SK-N-SH (cell line): ENCODE results near the gene SGF29. TPM values are rescaled to one million over a fixed set of nuclear protein-coding genes. Genes with fewer than 3 reads are reported as not detected.
"Not testable (repeated sequence)": the region's sequence is repeated elsewhere in the genome, so short reads cannot be mapped to it uniquely, and the experiment has no call there.

Source experiments
- CTCF ChIA-PET: fragments of 300-600, 350-600 bp; formaldehyde crosslinking; extraction: SDS; loops from one replicate; lab custom pipeline; 2021; lab: Yijun Ruan, JAX
- POLR2A ChIA-PET: fragments of 350-600 bp; sonication (Branson Sonifier 250); formaldehyde crosslinking; extraction: SDS; loops from one replicate; lab custom pipeline; 2020; ENCODE audit warnings: antibody characterized with exemption, inconsistent platforms; lab: Yijun Ruan, JAX
- DNase-seq: peaks from one replicate; pipeline ENCODE4 v3.0.0; 2012
- H2AFZ ChIP-seq: fragments of 200-600 bp; sonication (generic); 2 replicates; pipeline ENCODE4 v1.8.1; 2016; ENCODE audit warnings: antibody characterized with exemption, mild to moderate bottlenecking, low read depth
- H3F3A ChIP-seq: fragments of 200-600 bp; sonication (generic); replicated peaks from 2 replicates; pipeline ENCODE3; 2016; ENCODE audit warnings: antibody characterized with exemption, mild to moderate bottlenecking; ENCODE audit not compliant: insufficient read depth
- H3K27ac ChIP-seq, 2 experiments: fragments of 200-500 bp in 1 of 2; fragments of 200-600 bp in 1 of 2; sonication (Bioruptor generic) in 1 of 2; sonication (generic), shearing (Covaris generic) in 1 of 2; 2 replicates each; pipeline versions ENCODE4 v1.5.1 to v1.6.1; 2014 to 2016; ENCODE audit warnings: low read depth in 2 of 2, inconsistent platforms in 1 of 2, low read length in 1 of 2, mild to moderate bottlenecking in 1 of 2, mixed read lengths in 1 of 2
- H3K27me3 ChIP-seq: fragments of 200-600 bp; sonication (generic), shearing (Covaris generic); 2 replicates; pipeline ENCODE4 v1.6.1; 2016; ENCODE audit warnings: mixed run types; ENCODE audit not compliant: insufficient read depth
- H3K36me3 ChIP-seq, 2 experiments: fragments of 200-500 bp in 1 of 2; fragments of 200-600 bp in 1 of 2; sonication (Bioruptor generic) in 1 of 2; sonication (generic) in 1 of 2; replicated peaks in 1 of 2; 2 replicates each; pipeline versions ENCODE3 to v1.5.1; 2014 to 2016; ENCODE audit warnings: low read length in 1 of 2, mild to moderate bottlenecking in 1 of 2; ENCODE audit not compliant: insufficient read depth in 2 of 2, control insufficient read depth in 1 of 2
- H3K4me1 ChIP-seq, 2 experiments: fragments of 200-500 bp in 1 of 2; fragments of 200-600 bp in 1 of 2; sonication (Bioruptor generic) in 1 of 2; sonication (generic), shearing (Covaris generic) in 1 of 2; 2 replicates each; pipeline versions ENCODE4 v1.5.1 to v1.6.1; 2014 to 2016; ENCODE audit warnings: low read depth in 1 of 2, low read length in 1 of 2, mixed run types in 1 of 2; ENCODE audit not compliant: insufficient read depth in 2 of 2, control insufficient read depth in 1 of 2
- H3K4me2 ChIP-seq: fragments of 200-600 bp; sonication (generic), shearing (Covaris generic); 2 replicates; pipeline ENCODE4 v1.6.1; 2017; ENCODE audit warnings: mixed run types
- H3K4me3 ChIP-seq, 2 experiments: fragments of 200-500 bp in 1 of 2; fragments of 200-600 bp in 1 of 2; sonication (Bioruptor generic) in 1 of 2; sonication (generic), shearing (Covaris generic) in 1 of 2; 2 replicates each; pipeline versions ENCODE4 v1.5.1 to v1.8.1; 2014 to 2016; ENCODE audit warnings: low read depth in 2 of 2, inconsistent platforms in 1 of 2, low read length in 1 of 2, mild to moderate bottlenecking in 1 of 2, mixed read lengths in 1 of 2, moderate library complexity in 1 of 2
- H3K79me2 ChIP-seq: fragments of 200-600 bp; sonication (generic); 2 replicates; pipeline ENCODE4 v1.8.1; 2017; ENCODE audit warnings: mild to moderate bottlenecking; ENCODE audit not compliant: insufficient read depth
- H3K9ac ChIP-seq: fragments of 200-600 bp; sonication (generic); 2 replicates; pipeline ENCODE4 v1.6.1; 2017; ENCODE audit warnings: mixed run types
- H3K9me2 ChIP-seq: fragments of 200-600 bp; sonication (generic); 2 replicates; pipeline ENCODE4 v1.6.1; 2017; ENCODE audit warnings: mixed run types
- H3K9me3 ChIP-seq: fragments of 200-600 bp; sonication (generic); 2 replicates; pipeline ENCODE4 v1.6.1; 2017; ENCODE audit warnings: mixed run types, mild to moderate bottlenecking, moderate library complexity
- H4K20me1 ChIP-seq: fragments of 200-600 bp; sonication (generic); 2 replicates; pipeline ENCODE4 v1.6.1; 2017; ENCODE audit warnings: mild to moderate bottlenecking, mixed run types; ENCODE audit not compliant: insufficient read depth
- CTCF ChIP-seq: fragments of 200-600 bp; sonication (generic); IDR thresholded peaks from 2 replicates; pipeline ENCODE4 v1.6.1; 2017; ENCODE audit warnings: antibody characterized with exemption, mild to moderate bottlenecking, moderate library complexity
- RAD21 ChIP-seq: IDR thresholded peaks from 2 replicates; pipeline ENCODE4 v1.6.1; 2012; ENCODE audit warnings: mild to moderate bottlenecking, low read length
- SMC3 ChIP-seq: IDR thresholded peaks from 2 replicates; pipeline ENCODE4 v1.6.1; 2012; ENCODE audit warnings: low read depth, low read length, improper control_type of control experiment
- WGBS: methylation state at CpG from one replicate; pipeline ENCODE4 v1.1.6; 2017; ENCODE audit warnings: low lambda C conversion rate; 5-methylcytosine and 5-hydroxymethylcytosine counted together
- polyA plus RNA-seq, 3 experiments: library from polyadenylated mRNA; depleted of rRNA; stranded (reverse); fragments of >200 nt; gene quantifications; 2 replicates each; pipeline ENCODE4 v1.2.3, GENCODE V29; 2012

Gene SGF29
- polyA plus RNA-seq, 1 of the 3 experiments (the other 2 are of a cell fraction), result 4.6 TPM

DNA sequence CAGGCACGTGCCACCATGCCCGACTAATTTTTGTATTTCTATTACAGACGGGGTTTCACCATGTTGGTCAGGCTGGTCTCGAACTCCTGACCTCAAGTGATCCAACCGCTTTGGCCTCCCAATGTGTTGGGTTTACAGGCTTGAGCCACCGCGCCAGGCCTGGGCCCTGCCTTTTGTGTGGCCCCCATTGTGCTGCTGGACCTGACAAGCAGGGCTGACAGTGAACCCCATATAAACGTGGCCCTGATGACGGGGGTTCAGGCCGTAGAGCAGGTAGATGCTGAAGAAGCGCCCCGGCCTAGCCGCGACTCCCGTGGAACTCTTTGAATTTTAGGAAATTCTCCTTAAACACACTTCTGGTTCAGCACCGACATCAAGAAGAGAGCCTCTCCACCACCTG is 60.8 kb downstream of the SGF29 start:
- H3K4me2 ChIP-seq, H3K9me2 ChIP-seq, H3K9ac ChIP-seq, DNase-seq, POLR2A ChIA-PET, H3F3A ChIP-seq, H3K79me2 ChIP-seq, CTCF ChIA-PET, H3K4me1 ChIP-seq, H4K20me1 ChIP-seq, H3K4me3 ChIP-seq, H3K27me3 ChIP-seq, H3K27ac ChIP-seq, H3K36me3 ChIP-seq, H2AFZ ChIP-seq, H3K9me3 ChIP-seq: not testable (repeated sequence)
- WGBS, result no CpG with 5 or more reads among the region's 16 CpGs

DNA sequence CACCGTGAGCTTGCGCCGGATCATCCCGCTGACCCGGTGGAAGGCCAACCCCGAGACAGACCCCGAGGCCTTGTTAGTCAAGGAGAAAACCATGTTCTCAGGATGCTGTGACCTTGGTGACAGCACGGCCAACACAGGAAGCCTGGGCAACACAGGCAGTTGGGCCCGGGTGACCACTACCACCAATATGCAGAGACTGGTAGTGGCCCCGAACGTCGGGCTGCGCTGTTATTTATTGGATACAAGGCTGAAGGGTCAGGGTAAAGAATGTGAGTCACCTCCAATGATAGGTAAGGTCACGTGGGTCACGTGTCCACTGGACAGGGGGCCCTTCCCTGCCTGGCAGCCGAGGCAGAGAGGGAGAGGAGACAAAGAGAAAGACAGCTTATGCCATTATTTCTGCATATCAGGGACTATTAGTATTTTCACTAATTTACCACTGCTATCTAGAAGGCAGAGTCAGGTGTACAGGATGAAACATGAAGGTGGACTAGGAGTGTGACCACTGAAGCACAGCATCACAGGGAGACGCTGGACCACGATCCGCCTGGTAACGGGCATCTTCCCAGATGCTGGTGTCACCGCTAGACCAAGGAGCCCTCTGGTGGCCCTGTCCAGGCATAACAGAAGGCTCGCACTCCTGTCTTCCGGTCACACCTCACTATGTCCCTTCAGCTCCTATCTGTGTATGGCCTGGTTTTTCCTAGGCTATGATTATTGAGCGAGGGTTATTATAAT is 61.9 kb downstream of the SGF29 start:
- not testable (repeated sequence) for H2AFZ ChIP-seq, H3K4me1 ChIP-seq, H3K4me2 ChIP-seq, DNase-seq, H3K27me3 ChIP-seq, H4K20me1 ChIP-seq, H3F3A ChIP-seq, H3K4me3 ChIP-seq, H3K9me3 ChIP-seq, H3K27ac ChIP-seq, H3K79me2 ChIP-seq, H3K36me3 ChIP-seq, H3K9ac ChIP-seq, H3K9me2 ChIP-seq
- WGBS, result 42% methylated on average over 17 of the region's 24 CpGs
- TF ChIP-seq CTCF (peak; percentile 67), RAD21 (peak; percentile 70), SMC3 (peak; percentile 57)
- ChIA-PET POLR2A (interaction anchor here (0.6 kb wide), 1 partner anchor 124 kb away, joined by 5 read pairs; the partner anchor contains the start of gene CLN3), CTCF (interaction anchor here (1.0 to 1.5 kb wide), 4 partner anchors 35 to 342 kb away, joined by 3 to 5 read pairs (median 5); no protein-coding TSS in a partner anchor)

DNA sequence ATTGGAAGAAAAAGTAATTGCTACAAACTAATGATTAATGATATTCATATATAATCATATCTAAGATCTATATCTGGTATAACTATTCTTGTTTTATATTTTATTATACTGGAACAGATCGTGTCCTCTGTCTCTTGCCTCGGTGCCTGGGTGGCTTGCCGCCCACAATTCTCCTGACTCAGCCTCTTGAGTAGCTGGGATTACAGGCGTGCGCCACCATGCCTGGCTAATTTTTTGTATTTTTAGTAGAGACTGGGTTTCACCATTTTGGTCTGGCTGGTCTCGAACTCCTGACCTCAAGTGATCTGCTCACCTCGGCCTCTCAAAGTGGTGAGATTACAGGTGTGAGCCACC is 62.5 kb downstream of the SGF29 start:
- CTCF ChIA-PET, result interaction anchor here (1.0 to 1.5 kb wide), 4 partner anchors 35 to 343 kb away, joined by 3 to 5 read pairs (median 5); no protein-coding TSS in a partner anchor
- not testable (repeated sequence) for H4K20me1 ChIP-seq
- WGBS, result 70% methylated on average over 7 of the region's 7 CpGs

More for the DNA sequence above, 62.5 kb downstream of the SGF29 start:
- H2AFZ ChIP-seq, H3K27me3 ChIP-seq, H3K4me1 ChIP-seq, H3K36me3 ChIP-seq, H3F3A ChIP-seq, H3K4me2 ChIP-seq, DNase-seq, H3K4me3 ChIP-seq, H3K9ac ChIP-seq, H3K9me3 ChIP-seq, H3K27ac ChIP-seq, H3K79me2 ChIP-seq, H3K9me2 ChIP-seq: not testable (repeated sequence)
- POLR2A ChIA-PET, result interaction anchor here (0.6 kb wide), 1 partner anchor 124 kb away, joined by 5 read pairs; the partner anchor contains the start of gene CLN3
